Rectal smooth muscle tissue (tissue), 1 donor: Measurements from ENCODE around the gene RNU1-2.
"Not testable (repeated sequence)": the region's sequence is repeated elsewhere in the genome, so short reads cannot be mapped to it uniquely, and the experiment has no call there.

ENCODE experiments used
- H3K27ac ChIP-seq: one replicate; pipeline ENCODE4 v1.7.0; 2013; ENCODE audit warnings: low read depth, low read length, inconsistent platforms
- H3K27me3 ChIP-seq: one replicate; pipeline ENCODE4 v1.7.0; 2013; ENCODE audit warnings: low read length; ENCODE audit not compliant: control insufficient read depth, insufficient read depth
- H3K36me3 ChIP-seq: one replicate; pipeline ENCODE4 v1.7.0; 2013; ENCODE audit warnings: low read length; ENCODE audit not compliant: control insufficient read depth, insufficient read depth
- H3K4me1 ChIP-seq: one replicate; pipeline ENCODE4 v1.7.0; 2013; ENCODE audit warnings: low read length; ENCODE audit not compliant: control insufficient read depth, insufficient read depth
- H3K4me3 ChIP-seq: one replicate; pipeline ENCODE4 v1.7.0; 2013; ENCODE audit warnings: low read length
- H3K9ac ChIP-seq: one replicate; pipeline ENCODE4 v1.7.0; 2013; ENCODE audit warnings: low read length

Gene RNU1-2

DNA sequence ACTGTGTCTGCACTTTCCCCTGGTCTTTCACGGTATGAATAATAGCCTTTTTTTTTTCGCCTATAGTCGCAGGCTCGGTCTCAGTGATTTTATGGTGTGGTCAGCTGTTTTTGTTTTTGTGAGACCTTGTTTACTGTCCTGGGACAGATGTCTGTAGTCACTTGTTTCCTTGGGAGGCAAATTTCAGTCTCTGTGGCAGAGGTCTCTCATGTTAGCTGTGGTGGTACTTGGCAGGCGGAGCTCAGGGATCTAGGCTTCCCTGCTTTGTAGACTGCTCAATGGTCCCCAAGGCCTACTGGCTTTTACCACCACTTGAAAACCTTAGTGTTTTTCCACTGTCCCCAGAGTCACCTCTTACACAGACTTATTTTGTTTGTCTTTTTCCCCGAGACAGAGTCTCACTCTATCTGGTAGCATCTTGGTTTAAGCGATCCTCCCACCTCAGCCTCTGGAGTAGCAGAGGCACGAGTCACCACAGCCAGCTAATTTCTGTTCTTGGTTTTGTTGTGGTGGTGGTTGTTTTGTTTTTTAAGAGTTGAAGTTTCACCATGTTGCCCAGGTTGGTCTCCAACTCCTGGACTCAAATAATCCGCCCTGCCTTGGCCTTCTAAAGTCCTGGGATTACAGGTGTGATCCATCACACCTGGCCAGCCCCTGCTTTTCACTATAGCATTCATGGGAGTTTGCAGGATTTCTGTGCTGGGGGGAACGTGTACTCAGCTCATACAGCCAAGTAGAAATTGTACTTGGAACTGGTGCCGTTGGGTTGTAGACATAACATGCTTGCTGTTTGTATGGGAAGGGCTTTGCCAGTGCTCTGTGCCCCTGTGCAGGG is 10.3 kb downstream of the RNU1-2 start:
- Histone ChIP-seq H3K4me3 (peak overlapping the region; percentile 6), H3K36me3 (no peaks in the 10 kb centered on the region), H3K9ac (no peak overlapping the region), H3K27me3 (no peaks in the 10 kb centered on the region), H3K27ac (peak overlapping the region; percentile 99), H3K4me1 (peaks cover 8% of the 10 kb centered on the region)

DNA sequence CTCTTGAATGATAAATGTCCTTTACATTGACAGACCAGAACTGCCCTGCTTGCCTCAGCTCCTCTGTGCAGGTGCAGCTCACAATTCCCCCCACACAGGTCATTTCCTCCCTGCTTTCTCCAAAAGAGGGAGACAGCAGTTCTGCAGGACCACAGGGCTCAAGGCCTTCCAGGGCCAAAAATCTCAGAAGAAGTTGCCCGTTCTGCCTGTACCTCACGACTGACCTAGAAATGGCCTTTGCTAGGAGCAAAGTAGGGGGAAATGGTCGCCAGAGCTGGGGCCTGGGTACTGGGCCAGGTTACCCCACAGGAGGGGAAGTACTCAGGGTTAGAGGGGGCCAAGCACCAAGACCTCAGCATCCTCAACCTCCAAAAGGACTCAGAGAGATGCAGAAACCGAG is 11.1 kb downstream of the RNU1-2 start:
- Histone ChIP-seq H3K9ac (no peak overlapping the region), H3K27ac (peak overlapping the region; percentile 99), H3K4me3 (no peak overlapping the region), H3K4me1 (peaks cover 8% of the 10 kb centered on the region), H3K27me3 (no peaks in the 10 kb centered on the region), H3K36me3 (no peaks in the 10 kb centered on the region)

DNA sequence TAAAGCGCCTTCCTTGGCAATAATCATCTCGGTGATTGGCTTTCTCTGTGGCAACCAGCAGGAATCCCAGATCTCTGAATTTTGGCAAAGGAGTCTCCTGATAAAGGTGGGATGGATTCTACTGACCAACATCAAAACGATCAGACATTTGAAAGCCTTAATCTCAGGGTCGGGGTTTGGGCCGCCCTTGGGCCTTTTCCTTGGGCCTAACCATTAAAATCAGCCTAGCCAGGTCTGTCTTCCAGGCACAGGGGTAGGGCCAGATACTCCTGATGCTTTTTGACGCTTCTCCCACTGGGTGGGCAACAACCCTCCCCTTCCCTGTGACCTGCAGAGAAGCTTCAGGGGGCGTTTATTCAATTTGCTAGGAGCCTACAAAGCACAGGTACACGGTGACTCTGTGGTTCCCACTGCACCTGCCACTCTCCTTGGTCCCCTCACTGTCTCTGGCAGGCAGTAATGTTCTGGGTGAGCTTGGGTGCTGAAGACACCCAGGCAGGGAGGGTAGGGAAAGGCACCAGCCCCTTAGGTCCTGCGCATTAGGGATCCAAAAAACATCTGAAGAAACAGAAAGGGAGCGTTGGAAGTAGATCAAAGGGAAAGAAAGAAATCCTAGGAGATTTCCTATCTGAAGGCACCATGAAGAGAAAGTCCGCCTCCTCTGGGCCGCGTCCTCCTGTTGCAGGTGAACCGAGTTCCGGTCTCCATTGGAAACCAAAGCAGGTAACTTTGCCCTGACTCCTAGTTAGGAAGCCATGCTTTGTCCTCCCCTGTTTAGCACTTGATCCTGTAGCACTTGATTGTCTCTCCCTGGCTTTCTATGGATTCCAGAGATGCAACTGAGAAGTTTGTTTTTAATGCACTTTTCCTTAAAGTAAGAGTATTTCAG is 12.3 kb downstream of the RNU1-2 start:
- Histone ChIP-seq H3K4me3 (no peak overlapping the region), H3K27ac (no peak overlapping the region), H3K9ac (no peak overlapping the region), H3K27me3 (no peaks in the 10 kb centered on the region), H3K36me3 (no peaks in the 10 kb centered on the region), H3K4me1 (peaks cover 6% of the 10 kb centered on the region)

DNA sequence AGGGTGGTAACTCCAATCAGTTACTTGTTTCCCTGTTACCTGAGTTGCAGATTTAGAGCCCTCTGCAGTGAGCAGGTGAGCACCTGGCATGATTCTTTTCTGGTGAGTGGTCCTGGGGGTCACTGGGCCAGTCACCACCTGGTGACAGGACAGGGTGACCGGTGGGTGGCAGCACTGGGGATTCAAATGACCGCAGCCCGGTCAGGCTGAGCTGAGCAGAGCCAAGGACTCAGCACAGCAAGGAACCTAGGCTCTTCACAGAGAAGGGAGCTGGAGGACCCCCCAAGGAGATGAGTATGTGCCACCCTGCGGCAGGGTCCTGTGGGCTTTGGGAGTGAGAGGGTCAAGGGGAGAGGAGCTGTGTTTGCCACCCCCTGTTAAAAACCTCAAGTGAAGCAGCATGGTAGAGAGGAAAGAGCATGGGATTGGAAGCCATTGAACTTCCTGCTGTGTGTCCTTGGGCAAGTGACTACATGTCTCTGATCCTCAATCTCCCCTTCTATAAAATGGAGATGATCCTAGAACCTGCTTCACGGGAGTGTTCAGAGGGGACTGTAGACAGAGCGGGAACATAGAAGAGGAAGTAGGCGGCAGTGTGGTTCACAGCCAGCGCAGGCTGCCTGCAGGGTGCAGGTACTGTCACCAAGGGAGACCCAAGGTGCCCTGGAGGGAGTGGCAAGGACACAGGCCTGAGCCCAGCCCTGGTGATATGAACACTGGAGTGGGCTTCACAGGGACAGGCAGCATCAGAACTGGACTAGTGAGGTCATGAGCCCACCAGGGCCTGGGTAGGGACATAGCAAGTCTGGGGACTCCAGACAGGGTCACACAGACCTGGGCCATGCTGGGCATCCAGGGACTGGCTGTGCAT is 16.3 kb downstream of the RNU1-2 start:
- not testable (repeated sequence) for H3K27me3 ChIP-seq, H3K4me1 ChIP-seq, H3K4me3 ChIP-seq, H3K9ac ChIP-seq, H3K36me3 ChIP-seq, H3K27ac ChIP-seq

DNA sequence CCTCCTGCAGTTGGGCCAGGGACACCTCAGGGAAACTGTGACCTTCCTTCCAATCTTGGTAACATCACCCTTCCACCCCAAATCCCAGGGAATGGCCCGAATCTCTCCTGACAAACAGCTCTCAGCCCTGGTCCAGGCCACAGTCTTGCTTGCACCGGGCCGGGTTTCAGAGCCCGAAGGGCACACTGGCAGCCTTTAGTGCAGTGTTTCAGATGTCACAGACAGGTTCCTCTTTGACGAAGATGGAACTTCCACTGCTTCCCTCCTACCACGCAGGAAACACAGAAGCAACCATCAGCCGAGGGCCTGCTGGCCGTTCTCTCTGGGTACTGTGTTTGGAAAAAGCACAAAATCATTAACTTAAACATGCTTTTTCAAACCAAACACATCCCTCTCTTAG is 17.0 kb downstream of the RNU1-2 start:
- H3K27me3 ChIP-seq, H3K36me3 ChIP-seq, H3K27ac ChIP-seq, H3K4me1 ChIP-seq, H3K9ac ChIP-seq, H3K4me3 ChIP-seq: not testable (repeated sequence)

DNA sequence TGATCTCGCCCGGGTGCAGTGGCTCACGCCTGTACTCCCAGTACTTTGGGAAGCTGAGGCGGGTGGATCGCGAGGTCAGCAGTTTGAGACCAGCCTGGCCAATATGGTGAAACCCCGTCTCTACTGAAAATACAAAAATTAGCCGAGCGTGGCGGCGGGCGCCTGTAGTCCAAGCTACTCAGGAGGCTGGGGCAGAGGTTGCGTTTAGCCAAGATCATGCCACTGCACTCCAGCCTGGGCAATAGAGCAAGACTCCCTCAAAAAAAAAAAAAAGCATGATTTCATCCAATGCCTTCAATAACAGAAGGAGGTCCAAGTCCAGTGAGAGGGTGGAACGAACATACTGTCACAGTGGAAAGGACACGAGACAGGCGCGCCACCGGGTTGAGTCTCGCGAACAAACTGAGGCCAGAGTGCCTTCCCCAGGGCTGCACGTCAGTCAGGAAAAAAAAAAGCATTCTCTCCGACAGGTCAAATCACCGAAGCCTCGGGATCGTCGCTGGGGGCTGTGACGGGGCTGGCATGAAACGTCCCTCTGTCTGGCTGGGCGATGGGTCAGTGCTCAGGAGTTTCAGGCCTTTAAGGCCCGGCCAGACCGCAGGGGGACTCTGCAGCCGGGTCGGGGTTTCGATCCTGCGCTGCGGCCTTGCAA is 17.5 kb downstream of the RNU1-2 start:
- peak overlapping the region; percentile 83 for H3K27ac ChIP-seq
- H3K27me3 ChIP-seq, result no peaks in the 10 kb centered on the region
- H3K4me3 ChIP-seq, result peak overlapping the region; percentile 81
- peak overlapping the region; percentile 64 for H3K9ac ChIP-seq
- H3K4me1 ChIP-seq, result peaks cover 7% of the 10 kb centered on the region
- H3K36me3 ChIP-seq, result no peaks in the 10 kb centered on the region

DNA sequence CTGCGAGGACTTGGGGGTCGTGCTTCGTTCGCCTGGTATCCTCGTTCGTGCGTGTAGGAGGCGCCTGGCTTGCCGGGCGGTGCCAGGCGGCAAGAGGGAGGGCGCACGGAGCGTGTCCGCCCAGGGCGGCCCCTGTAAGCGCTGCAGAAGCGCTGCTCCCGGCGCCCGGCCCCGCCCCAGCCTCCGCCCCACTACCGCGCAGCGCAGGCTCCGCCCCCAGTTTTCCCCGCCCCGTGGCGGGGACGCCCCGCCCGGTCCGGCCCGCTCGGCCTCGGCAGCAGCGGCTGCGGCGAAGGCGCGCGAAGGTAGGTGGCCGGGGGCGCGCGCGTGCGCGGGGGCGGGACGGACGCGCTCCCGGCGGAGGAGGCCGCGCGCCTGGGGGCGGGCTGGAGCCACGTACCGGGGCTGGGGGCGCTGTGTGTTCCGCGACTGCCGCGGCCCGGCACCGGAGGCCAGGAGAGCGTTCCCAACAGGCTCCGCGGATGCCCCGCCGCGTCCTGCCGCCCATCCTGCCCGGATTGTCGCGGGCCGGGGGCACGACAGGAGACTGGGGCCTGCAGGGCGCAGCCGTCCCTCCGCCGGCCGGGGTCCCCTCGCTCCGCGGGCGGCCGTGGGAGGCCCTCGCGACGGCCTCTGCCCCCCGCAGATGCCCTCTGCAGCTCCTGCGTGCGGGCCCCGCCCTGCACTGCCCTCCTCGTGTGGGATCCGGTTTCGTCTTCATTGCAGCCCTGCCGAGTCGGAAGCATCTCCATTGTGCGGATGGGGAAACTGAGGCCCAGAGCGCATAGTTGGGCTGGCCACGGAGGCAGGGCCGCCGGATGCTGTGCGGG is 18.3 kb downstream of the RNU1-2 start:
- Histone ChIP-seq H3K9ac (peak overlapping the region; percentile 75), H3K27me3 (no peaks in the 10 kb centered on the region), H3K4me1 (peaks cover 7% of the 10 kb centered on the region), H3K4me3 (peak overlapping the region; percentile 81), H3K27ac (peak overlapping the region; percentile 83), H3K36me3 (no peaks in the 10 kb centered on the region)

DNA sequence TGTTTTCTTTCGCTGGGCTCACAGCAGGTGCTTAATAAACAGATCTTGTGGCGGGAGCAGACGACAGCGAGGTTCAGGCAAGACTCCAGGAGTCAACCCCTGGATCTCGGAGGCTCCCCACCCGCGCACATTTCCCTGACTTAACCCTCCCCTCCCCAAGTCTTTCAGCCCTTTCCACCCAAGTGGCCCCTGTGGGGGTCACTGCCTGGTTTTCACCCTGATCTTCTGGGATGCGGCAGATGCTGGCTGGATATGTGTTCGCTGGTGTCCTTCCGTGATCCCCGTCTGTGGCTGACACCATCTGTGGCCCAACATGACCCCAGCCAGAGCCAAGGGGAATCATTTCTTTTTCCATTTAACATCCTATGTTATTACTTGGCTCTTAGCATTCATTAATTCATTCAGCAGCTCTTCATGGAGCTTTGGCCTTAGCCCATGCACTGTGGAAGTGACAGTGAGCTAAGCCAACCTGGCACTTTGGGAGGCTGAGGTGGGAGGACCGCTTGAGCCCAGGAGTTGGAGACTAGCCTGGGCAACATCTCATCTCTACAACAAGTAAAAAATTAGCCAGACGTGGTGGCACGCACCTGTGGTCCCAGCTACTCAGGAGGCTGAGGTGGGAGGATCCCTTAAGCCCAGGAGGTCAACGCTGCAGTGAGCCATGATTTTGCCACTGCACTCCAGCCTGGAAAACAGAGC is 19.3 kb downstream of the RNU1-2 start:
- not testable (repeated sequence) for H3K36me3 ChIP-seq, H3K4me1 ChIP-seq, H3K27me3 ChIP-seq, H3K9ac ChIP-seq
- peak overlapping the region; percentile 61 for H3K4me3 ChIP-seq
- H3K27ac ChIP-seq, result peak overlapping the region; percentile 68

DNA sequence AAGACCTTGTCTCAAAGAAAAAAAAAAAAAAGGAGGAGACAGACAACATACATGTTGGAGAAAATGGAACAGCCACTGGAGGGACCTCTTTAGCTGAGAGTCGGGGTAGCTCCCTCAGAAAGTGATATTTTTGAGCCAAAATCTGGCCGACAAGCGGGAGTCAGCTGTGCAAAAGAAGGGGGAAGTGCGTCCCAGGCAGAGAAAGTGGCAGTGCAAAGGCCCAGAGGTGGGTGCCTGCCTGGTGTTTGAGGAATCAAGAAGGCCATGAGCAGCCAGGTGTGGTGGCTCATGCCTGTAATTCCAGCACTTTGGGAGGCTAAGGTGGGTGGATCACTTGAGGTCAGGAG is 19.8 kb downstream of the RNU1-2 start:
- H3K27me3 ChIP-seq, result no peaks in the 10 kb centered on the region
- H3K9ac ChIP-seq, result no peak overlapping the region
- no peak overlapping the region for H3K27ac ChIP-seq
- no peaks in the 10 kb centered on the region for H3K36me3 ChIP-seq
- H3K4me3 ChIP-seq, result no peak overlapping the region
- H3K4me1 ChIP-seq, result peaks cover 7% of the 10 kb centered on the region

DNA sequence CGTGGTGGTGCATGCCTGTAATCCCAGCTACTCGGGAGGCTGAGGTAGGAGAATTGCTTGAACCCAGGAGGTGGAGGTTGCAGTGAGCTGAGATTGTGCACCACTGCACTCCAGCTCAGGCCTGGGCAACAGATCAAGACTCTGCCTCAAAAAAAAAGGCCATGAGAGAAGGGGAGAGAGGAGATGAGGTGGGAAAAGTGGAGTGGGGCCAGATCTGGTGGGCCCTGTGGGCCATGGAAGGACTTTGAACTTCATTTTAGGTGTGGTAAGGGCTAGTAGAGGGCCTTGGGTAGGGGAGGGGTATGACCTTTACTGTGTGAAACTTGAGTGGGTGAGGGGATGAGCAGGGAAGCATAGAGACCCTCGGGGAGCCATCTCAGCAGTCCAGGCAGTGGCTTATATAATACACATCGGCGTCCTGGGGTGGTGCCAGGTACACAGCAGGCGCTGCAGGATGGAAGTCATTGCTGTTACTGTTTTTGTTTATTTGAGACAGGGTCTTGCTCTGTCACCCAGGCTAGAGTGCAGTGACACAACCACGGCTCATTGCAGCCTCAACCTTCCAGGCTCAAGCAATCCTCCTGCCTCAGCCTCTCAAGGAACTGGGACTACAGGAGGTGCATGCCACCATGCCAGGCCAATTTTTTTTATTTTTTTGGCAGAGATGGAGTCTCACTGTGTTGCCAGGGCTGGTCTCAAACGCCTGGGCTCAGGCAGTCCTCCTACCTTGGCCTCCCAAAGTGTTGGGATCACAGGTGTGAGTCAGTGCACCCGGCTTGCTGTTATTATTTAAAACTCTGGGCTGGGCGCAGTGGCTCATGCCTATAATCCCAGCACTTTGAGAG is 20.5 kb downstream of the RNU1-2 start:
- not testable (repeated sequence) for H3K4me3 ChIP-seq, H3K4me1 ChIP-seq

More for the DNA sequence above, 20.5 kb downstream of the RNU1-2 start:
- H3K27me3 ChIP-seq, H3K27ac ChIP-seq, H3K9ac ChIP-seq, H3K36me3 ChIP-seq: not testable (repeated sequence)
